ENCODE results near the gene CYP26C1. TPM values are rescaled to one million over a fixed set of nuclear protein-coding genes. Genes with fewer than 3 reads are reported as not detected.

Gene CYP26C1
- total RNA-seq, 3 donors from 2014 or later = 0.09 to 0.14 TPM; not detected in 1

DNA sequence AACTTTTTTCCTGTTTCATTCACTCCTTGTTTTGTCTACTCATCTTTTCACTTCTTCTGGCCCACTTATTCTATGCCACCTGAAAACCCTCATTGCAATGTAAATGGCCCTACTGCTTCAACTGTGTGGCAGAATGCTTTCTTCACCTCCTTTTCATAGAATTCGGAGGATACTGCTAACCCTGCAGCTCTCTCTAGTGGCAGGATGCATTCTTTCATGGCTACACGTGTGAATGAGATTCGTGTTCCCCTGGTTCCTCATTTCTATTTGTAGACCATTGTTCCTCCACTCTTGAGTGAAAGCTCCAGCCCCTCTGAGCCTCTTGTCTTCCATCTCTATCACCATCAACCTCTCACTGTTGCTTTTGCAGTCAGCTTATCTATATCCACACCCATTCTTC, 20.9 kb upstream of the CYP26C1 start:
- Histone ChIP-seq H3K4me1 (ENCODE audit: low read depth) (peaks cover 9% of the 10 kb centered on the region), H3K4me3 (no peak overlapping the region), H3K36me3 (ENCODE audit: low read depth) (no peaks in the 10 kb centered on the region), H3K9me3 (no peaks in the 10 kb centered on the region)
- DNase-seq (peak in 1 of 3 donors; percentile 49), ATAC-seq (peak; percentile 76)
- TF ChIP-seq CTCF (IDR thresholded peaks at IDR 0.05) = peak; percentile 17
- intact Hi-C loops (cut with DNase I, micrococcal nuclease) = no loop called here

DNA sequence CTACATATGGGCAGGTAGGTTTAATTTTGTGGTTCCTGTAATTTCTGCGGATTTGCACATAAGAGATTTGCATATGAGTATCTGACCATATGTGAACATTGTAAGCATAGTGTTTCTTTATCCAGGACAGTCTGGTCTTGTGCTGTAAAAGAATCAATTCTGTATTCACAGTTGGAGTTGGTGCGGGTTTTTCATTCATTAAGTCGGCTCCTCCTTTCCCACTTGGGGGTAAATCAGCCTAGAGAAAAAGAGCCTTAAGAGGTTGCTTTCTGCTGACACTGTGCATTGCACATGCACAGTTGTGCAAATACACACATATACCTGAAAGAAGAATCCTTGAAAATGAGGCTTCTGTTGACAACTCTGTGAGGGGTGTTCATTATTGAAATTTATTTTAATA, 6.1 kb upstream of the CYP26C1 start:
- DNase-seq (no peak), ATAC-seq (no peak)
- TF ChIP-seq CTCF (IDR thresholded peaks at IDR 0.05) = no peak
- Histone ChIP-seq H3K4me3 (no peak overlapping the region), H3K4me1 (ENCODE audit: low read depth) (no peaks in the 10 kb centered on the region), H3K9me3 (no peaks in the 10 kb centered on the region), H3K36me3 (ENCODE audit: low read depth) (no peaks in the 10 kb centered on the region)
- intact Hi-C loops (cut with DNase I, micrococcal nuclease) = no loop called here

GRCh38 chr10:93058139-93058538, 2.5 kb upstream of the CYP26C1 start:
- TF ChIP-seq CTCF (IDR thresholded peaks at IDR 0.05) = no peak
- H3K4me1 ChIP-seq (ENCODE audit: low read depth) = peaks cover 19% of the 10 kb centered on the region
- ATAC-seq (no peak), DNase-seq (no peak)
- H3K9me3 ChIP-seq = no peaks in the 10 kb centered on the region
- no peaks in the 10 kb centered on the region for H3K36me3 ChIP-seq (ENCODE audit: low read depth)
- no peak overlapping the region for H3K4me3 ChIP-seq
- intact Hi-C loops (cut with DNase I, micrococcal nuclease) = no loop called here

- Histone ChIP-seq H3K9me3 (no peaks in the 10 kb centered on the region), H3K4me3 (no peak overlapping the region), H3K36me3 (ENCODE audit: low read depth) (no peaks in the 10 kb centered on the region), H3K4me1 (ENCODE audit: low read depth) (peaks cover 21% of the 10 kb centered on the region)
- ATAC-seq = no peak
- no peak for DNase-seq
- TF ChIP-seq CTCF (IDR thresholded peaks at IDR 0.05) = no peak
- intact Hi-C loops (cut with DNase I, micrococcal nuclease) = no loop called here
These were observed 442 bp downstream of the CYP26C1 start for GRCh38 chr10:93060887-93061593.

DNA sequence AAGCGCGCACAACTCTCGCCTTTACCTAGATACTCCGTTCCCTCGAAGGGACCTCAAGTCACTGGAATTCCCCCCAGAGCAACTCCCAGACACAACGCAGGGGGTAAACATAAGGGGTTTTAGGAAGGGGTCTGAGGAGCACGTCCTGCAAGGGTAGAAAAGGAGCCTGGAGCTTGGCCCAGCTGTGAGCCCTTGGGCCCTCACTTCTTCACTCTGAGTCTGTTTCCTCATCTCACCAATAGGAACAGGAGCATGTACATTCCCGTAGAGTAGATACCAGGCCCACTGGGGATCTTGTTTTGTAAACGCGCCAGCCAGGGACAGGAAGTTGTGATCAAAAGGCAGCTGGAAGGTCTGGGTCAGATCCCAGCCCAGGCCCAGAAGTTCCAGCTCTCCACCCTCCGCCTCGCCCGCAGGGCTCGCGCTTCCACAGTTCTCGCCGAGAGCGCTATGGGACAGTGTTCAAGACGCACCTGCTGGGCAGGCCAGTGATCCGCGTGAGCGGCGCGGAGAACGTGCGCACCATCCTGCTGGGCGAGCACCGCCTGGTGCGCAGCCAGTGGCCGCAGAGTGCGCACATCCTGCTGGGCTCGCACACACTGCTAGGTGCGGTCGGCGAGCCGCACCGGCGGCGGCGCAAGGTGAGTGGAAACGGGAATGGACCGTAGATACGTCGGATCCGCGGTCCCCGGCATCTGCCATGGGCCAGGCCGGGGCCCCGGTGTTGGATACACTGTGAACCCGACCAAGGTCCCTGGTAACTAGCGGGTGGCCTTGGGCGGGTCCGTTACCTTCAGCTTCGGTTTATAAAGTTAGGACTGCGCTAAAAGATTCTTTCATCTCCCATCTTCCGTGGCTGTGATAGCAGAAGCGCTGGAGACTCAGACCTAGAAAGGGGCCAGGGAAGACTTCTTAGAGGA, 1.3 kb downstream of the CYP26C1 start:
- Histone ChIP-seq H3K9me3 (no peaks in the 10 kb centered on the region), H3K4me3 (no peak overlapping the region), H3K4me1 (ENCODE audit: low read depth) (peaks cover 21% of the 10 kb centered on the region), H3K36me3 (ENCODE audit: low read depth) (no peaks in the 10 kb centered on the region)
- ATAC-seq = peak; percentile 70
- intact Hi-C loops (cut with DNase I, micrococcal nuclease) = no loop called here
- peak in 1 of 3 donors; percentile 45 for DNase-seq
- TF ChIP-seq CTCF (IDR thresholded peaks at IDR 0.05) = no peak

Data from mucosa of descending colon (tissue), 3 donors.